GM10266 (cell line): ENCODE results near the gene ARHGAP4.

Experiments used
- DNase-seq: peaks from one replicate; pipeline ENCODE4 v3.0.0; 2012; ENCODE audit errors: extremely low spot score
- CTCF ChIP-seq: IDR thresholded peaks from 2 replicates; pipeline ENCODE4 v1.5.1; 2012; ENCODE audit warnings: mild to moderate bottlenecking, low read depth; ENCODE audit not compliant: control insufficient read depth, insufficient read depth; ENCODE audit errors: missing control alignments

The ARHGAP4 gene

GRCh38 chrX:153950127-153950526, 24.1 kb upstream of the ARHGAP4 start:
- DNase-seq, result no peak
- no peak for TF ChIP-seq CTCF

GRCh38 chrX:153948847-153949805, 23.1 kb upstream of the ARHGAP4 start:
- DNase-seq, result no peak
- no peak for TF ChIP-seq CTCF

- no peak for DNase-seq
Measured at GRCh38 chrX:153948002-153948466, 22.0 kb upstream of the ARHGAP4 start.

GRCh38 chrX:153947009-153947769, 21.1 kb upstream of the ARHGAP4 start:
- DNase-seq, result peak; percentile 83
- peak; percentile 72 for TF ChIP-seq CTCF

More at GRCh38 chrX:153948002-153948466, 22.0 kb upstream of the ARHGAP4 start:
- no peak for TF ChIP-seq CTCF

GRCh38 chrX:153945956-153946943, 20.2 kb upstream of the ARHGAP4 start:
- TF ChIP-seq CTCF, result no peak
- no peak for DNase-seq

GRCh38 chrX:153944800-153945150, 18.7 kb upstream of the ARHGAP4 start:
- no peak for TF ChIP-seq CTCF
- DNase-seq, result no peak
